Measurements from ENCODE around the gene SLC22A16. TPM values are rescaled to one million over a fixed set of nuclear protein-coding genes. Genes with fewer than 3 reads are reported as not detected.
"Not testable (repeated sequence)": the region's sequence is repeated elsewhere in the genome, so short reads cannot be mapped to it uniquely, and the experiment has no call there.

The SLC22A16 gene
- not detected for total RNA-seq

GRCh38 chr6:110476046-110476849, at the start of gene SLC22A16:
Gene SLC22A16, minus strand, starts transcription at chr6:110476613. Its CDS starts 39 bp downstream, at chr6:110476574.
- ChIA-PET POLR2A (no interaction called here), CTCF (no interaction called here)

- ChIA-PET POLR2A (no interaction called here), CTCF (interaction anchor here (0.9 kb wide), 1 partner anchor 425 kb away, joined by 3 read pairs; no protein-coding TSS in a partner anchor)
Observed at GRCh38 chr6:110525001-110525400, 48.6 kb upstream of the SLC22A16 start.

GRCh38 chr6:110524305-110524704, 47.9 kb upstream of the SLC22A16 start:
- ChIA-PET POLR2A (no interaction called here), CTCF (no interaction called here)

- POLR2A ChIA-PET = no interaction called here
Observed at GRCh38 chr6:110523451-110524021, 47.1 kb upstream of the SLC22A16 start.

GRCh38 chr6:110522427-110522826, 46.0 kb upstream of the SLC22A16 start:
- POLR2A ChIA-PET = no interaction called here
- CTCF ChIA-PET = no interaction called here

More at GRCh38 chr6:110523451-110524021, 47.1 kb upstream of the SLC22A16 start:
- CTCF ChIA-PET = no interaction called here

GRCh38 chr6:110520992-110521543, 44.7 kb upstream of the SLC22A16 start:
- ChIA-PET POLR2A (no interaction called here), CTCF (no interaction called here)

- POLR2A ChIA-PET = no interaction called here
- CTCF ChIA-PET = interaction anchor here (0.9 kb wide), 1 partner anchor 356 kb away, joined by 3 read pairs; no protein-coding TSS in a partner anchor
Observed at GRCh38 chr6:110520209-110520965, 44.0 kb upstream of the SLC22A16 start.

- POLR2A ChIA-PET = no interaction called here
Observed at GRCh38 chr6:110517601-110518281, 41.3 kb upstream of the SLC22A16 start.

GRCh38 chr6:110517034-110517433, 40.6 kb upstream of the SLC22A16 start:
- POLR2A ChIA-PET = no interaction called here
- CTCF ChIA-PET = no interaction called here

More at GRCh38 chr6:110517601-110518281, 41.3 kb upstream of the SLC22A16 start:
- CTCF ChIA-PET = no interaction called here

GRCh38 chr6:110514818-110515217, 38.4 kb upstream of the SLC22A16 start:
- ChIA-PET CTCF (no interaction called here), POLR2A (no interaction called here)

- POLR2A ChIA-PET = no interaction called here
- CTCF ChIA-PET = no interaction called here
Observed at GRCh38 chr6:110512991-110513390, 36.6 kb upstream of the SLC22A16 start.

- CTCF ChIA-PET, POLR2A ChIA-PET: not testable (repeated sequence)
Observed at GRCh38 chr6:110512549-110512948, 36.1 kb upstream of the SLC22A16 start.

- ChIA-PET POLR2A (no interaction called here), CTCF (no interaction called here)
Observed at GRCh38 chr6:110511401-110511800, 35.0 kb upstream of the SLC22A16 start.

GRCh38 chr6:110509617-110510241, 33.3 kb upstream of the SLC22A16 start:
- CTCF ChIA-PET = interaction anchor here (1.1 kb wide), 1 partner anchor 9 kb away, joined by 3 read pairs; no protein-coding TSS in a partner anchor
- POLR2A ChIA-PET = no interaction called here

GRCh38 chr6:110504891-110505290, 28.5 kb upstream of the SLC22A16 start:
- POLR2A ChIA-PET, CTCF ChIA-PET: not testable (repeated sequence)

GRCh38 chr6:110495949-110496348, 19.5 kb upstream of the SLC22A16 start:
- ChIA-PET POLR2A (no interaction called here), CTCF (interaction anchor here (0.7 kb wide), 1 partner anchor 786 kb away, joined by 4 read pairs; no protein-coding TSS in a partner anchor)

GRCh38 chr6:110493253-110493800, 16.9 kb upstream of the SLC22A16 start:
- CTCF ChIA-PET = interaction anchor here (0.5 to 1.1 kb wide), 2 partner anchors 14 to 818 kb away, joined by 3 to 5 read pairs; no protein-coding TSS in a partner anchor
- POLR2A ChIA-PET = no interaction called here

GRCh38 chr6:110492584-110492983, 16.2 kb upstream of the SLC22A16 start:
- CTCF ChIA-PET = interaction anchor here (1.1 kb wide), 1 partner anchor 15 kb away, joined by 5 read pairs; no protein-coding TSS in a partner anchor
- POLR2A ChIA-PET = no interaction called here

Measured in activated CD8-positive, alpha-beta memory T cell treated with anti-CD3 and anti-CD28 coated beads for 36 hours (primary cell).